H1 (cell line): ENCODE measurements around the gene ZNF397. TPM values are rescaled to one million over a fixed set of nuclear protein-coding genes. Genes with fewer than 3 reads are reported as not detected.
A peak's percentile ranks its signal among the peaks of the same experiment; 100 is the strongest.

ENCODE experiments used
- CTCF ChIA-PET: fragments of 300-600 bp; sonication (Branson Sonifier 250); formaldehyde crosslinking; loops from one replicate; lab custom pipeline; 2021; ENCODE audit not compliant: partially characterized antibody; lab: Charles Lee
- POLR2A ChIA-PET: fragments of 300-600 bp; sonication (Branson Sonifier 250); formaldehyde crosslinking; loops from one replicate; lab custom pipeline; 2021; ENCODE audit warnings: inconsistent platforms; ENCODE audit not compliant: partially characterized antibody; lab: Charles Lee
- DNase-seq, 2 experiments: peaks; one replicate each; pipeline versions ENCODE4 v3.0.0 to v3.0.0-alpha.2; 2010 to 2022; ENCODE audit warnings: low spot score in 2 of 2, low read depth in 1 of 2, mixed read lengths in 1 of 2
- FAIRE-seq: peaks from 2 replicates; lab custom pipeline; 2011; peaks lifted over from hg19 to GRCh38; lab: Jason Lieb, UNC
- H2AFZ ChIP-seq: 2 replicates; pipeline ENCODE4 v1.8.1; 2012; ENCODE audit warnings: low read length, inconsistent platforms
- H2AK5ac ChIP-seq: 2 replicates; pipeline ENCODE4 v1.6.1; 2013; ENCODE audit warnings: low read depth, low read length
- H2BK120ac ChIP-seq: replicated peaks from 2 replicates; pipeline ENCODE3; 2013; ENCODE audit warnings: low read depth, low read length, inconsistent platforms
- H2BK12ac ChIP-seq: 2 replicates; pipeline ENCODE4 v1.6.1; 2013; ENCODE audit warnings: low read depth, low read length
- H2BK15ac ChIP-seq: 2 replicates; pipeline ENCODE4 v1.6.1; 2013; ENCODE audit warnings: low read length
- H2BK20ac ChIP-seq: 2 replicates; pipeline ENCODE4 v1.6.1; 2013; ENCODE audit warnings: low read length
- H2BK5ac ChIP-seq: 2 replicates; pipeline ENCODE4 v1.6.1; 2013; ENCODE audit warnings: low read depth, low read length
- H3K14ac ChIP-seq: 2 replicates; pipeline ENCODE4 v1.6.1; 2013; ENCODE audit warnings: inconsistent platforms; ENCODE audit not compliant: insufficient read length
- H3K18ac ChIP-seq: 2 replicates; pipeline ENCODE4 v1.6.1; 2013; ENCODE audit warnings: low read length; ENCODE audit errors: extremely low read depth
- H3K23ac ChIP-seq: 2 replicates; pipeline ENCODE4 v1.6.1; 2013; ENCODE audit warnings: inconsistent platforms; ENCODE audit not compliant: insufficient read length
- H3K23me2 ChIP-seq: 2 replicates; pipeline ENCODE4 v1.6.1; 2013; ENCODE audit warnings: low read depth, low read length
- H3K27ac ChIP-seq: 2 replicates; pipeline ENCODE4 v1.6.1; 2011; ENCODE audit warnings: low read depth, low read length, inconsistent platforms
- H3K27me3 ChIP-seq, 4 experiments: replicated peaks in 1 of 4; 1 replicate in 1 of 4; 2 replicates in 3 of 4; pipeline versions ENCODE4 v1.6.1 to v1.8.1; 2011 to 2013; ENCODE audit warnings: low read length in 3 of 4, mild to moderate bottlenecking in 3 of 4, inconsistent platforms in 2 of 4, mixed read lengths in 2 of 4, moderate library complexity in 1 of 4; ENCODE audit not compliant: control insufficient read depth in 3 of 4, insufficient read depth in 3 of 4; ENCODE audit errors: extremely low read depth in 1 of 4
- H3K36me3 ChIP-seq, 4 experiments: 2 replicates each; pipeline versions ENCODE4 v1.6.1 to v1.8.1; 2011 to 2013; ENCODE audit warnings: mild to moderate bottlenecking in 4 of 4, low read length in 3 of 4, moderate library complexity in 2 of 4, control low read depth in 1 of 4, inconsistent platforms in 1 of 4; ENCODE audit not compliant: insufficient read depth in 4 of 4, control insufficient read depth in 2 of 4
- H3K4ac ChIP-seq: replicated peaks from 2 replicates; pipeline ENCODE3; 2013; ENCODE audit warnings: low read length, low read depth, mixed read lengths, inconsistent platforms; ENCODE audit not compliant: insufficient read length
- H3K4me1 ChIP-seq, 4 experiments: replicated peaks in 1 of 4; 1 replicate in 1 of 4; 2 replicates in 3 of 4; pipeline versions ENCODE4 v1.6.1 to v1.8.1; 2011 to 2013; ENCODE audit warnings: low read length in 3 of 4, inconsistent platforms in 2 of 4, mixed read lengths in 1 of 4; ENCODE audit not compliant: insufficient read depth in 4 of 4, control insufficient read depth in 3 of 4
- H3K4me2 ChIP-seq, 2 experiments: 2 replicates each; pipeline versions ENCODE4 v1.6.1 to v1.8.1; 2011 to 2013; ENCODE audit warnings: low read depth in 2 of 2, low read length in 2 of 2, control low read depth in 1 of 2, inconsistent platforms in 1 of 2, mild to moderate bottlenecking in 1 of 2; ENCODE audit not compliant: insufficient read depth in 1 of 2
- H3K4me3 ChIP-seq, 4 experiments: fragments of 200-600, 300-600 bp in 1 of 4; sonication (generic), shearing (Covaris generic), sonication (Bioruptor Twin) in 1 of 4; 2 replicates each; pipeline versions ENCODE4 v1.5.1 to v1.8.1; 2011 to 2016; ENCODE audit warnings: low read length in 4 of 4, low read depth in 3 of 4, control low read depth in 2 of 4, inconsistent platforms in 2 of 4, mild to moderate bottlenecking in 2 of 4, mixed read lengths in 1 of 4, moderate library complexity in 1 of 4; ENCODE audit not compliant: insufficient read depth in 2 of 4; ENCODE audit errors: extremely low read depth in 1 of 4
- H3K56ac ChIP-seq: replicated peaks from 2 replicates; pipeline ENCODE3; 2013; ENCODE audit warnings: low read depth, mild to moderate bottlenecking, mixed read lengths, low read length, inconsistent platforms; ENCODE audit not compliant: insufficient read length
- H3K79me1 ChIP-seq: 2 replicates; pipeline ENCODE4 v1.6.1; 2013; ENCODE audit warnings: low read depth, low read length, control low read depth
- H3K79me2 ChIP-seq, 2 experiments: 2 replicates each; pipeline versions ENCODE4 v1.6.1 to v1.8.1; 2012 to 2013; ENCODE audit warnings: low read length in 2 of 2, mild to moderate bottlenecking in 2 of 2, inconsistent platforms in 1 of 2; ENCODE audit not compliant: insufficient read depth in 2 of 2, control insufficient read depth in 1 of 2
- H3K9ac ChIP-seq, 4 experiments: replicated peaks in 1 of 4; 1 replicate in 1 of 4; 2 replicates in 3 of 4; pipeline versions ENCODE4 v1.6.1 to v1.8.1; 2011 to 2013; ENCODE audit warnings: low read depth in 3 of 4, low read length in 3 of 4, control low read depth in 2 of 4, mild to moderate bottlenecking in 2 of 4, moderate library complexity in 2 of 4, inconsistent platforms in 1 of 4; ENCODE audit errors: extremely low read depth in 1 of 4
- H3K9me3 ChIP-seq, 2 experiments: 2 replicates each; pipeline versions ENCODE4 v1.6.1 to v1.8.1; 2012 to 2013; ENCODE audit warnings: mild to moderate bottlenecking in 2 of 2, moderate library complexity in 2 of 2, control low read depth in 1 of 2, inconsistent platforms in 1 of 2, low read depth in 1 of 2, low read length in 1 of 2, mixed read lengths in 1 of 2; ENCODE audit not compliant: insufficient read depth in 2 of 2
- H4K20me1 ChIP-seq, 2 experiments: replicated peaks in 1 of 2; 2 replicates each; pipeline versions ENCODE3 to v1.8.1; 2011 to 2013; ENCODE audit warnings: inconsistent platforms in 2 of 2, low read length in 2 of 2, mild to moderate bottlenecking in 1 of 2; ENCODE audit not compliant: insufficient read depth in 2 of 2, control insufficient read depth in 1 of 2
- H4K5ac ChIP-seq: 2 replicates; pipeline ENCODE4 v1.6.1; 2013; ENCODE audit warnings: low read length, low read depth, mixed read lengths, inconsistent platforms; ENCODE audit not compliant: insufficient read length
- H4K8ac ChIP-seq: 2 replicates; pipeline ENCODE4 v1.8.0; 2013; ENCODE audit warnings: mild to moderate bottlenecking, moderate library complexity, low read length, inconsistent platforms; ENCODE audit not compliant: insufficient read depth; ENCODE audit errors: extremely low read depth
- H4K91ac ChIP-seq: replicated peaks from 2 replicates; pipeline ENCODE3; 2013; ENCODE audit warnings: low read length, mixed read lengths, inconsistent platforms; ENCODE audit not compliant: insufficient read length
- EGR1 ChIP-seq: IDR thresholded peaks from 2 replicates; pipeline ENCODE4 v1.6.1; 2011; ENCODE audit warnings: low read depth, low read length, borderline replicate concordance
- KDM4A ChIP-seq: IDR thresholded peaks from one replicate; pipeline ENCODE4 v1.7.1; 2012; ENCODE audit warnings: low read depth, mild to moderate bottlenecking, moderate library complexity, low read length, inconsistent platforms; ENCODE audit not compliant: severe bottlenecking
- KDM5A ChIP-seq: fragments of 200-600 bp; IDR thresholded peaks from 2 replicates; pipeline ENCODE4 v1.7.1; 2012; ENCODE audit warnings: mild to moderate bottlenecking, low read length, inconsistent platforms, mixed read lengths
- TCF12 ChIP-seq: IDR thresholded peaks from 2 replicates; pipeline ENCODE4 v1.6.1; 2011; ENCODE audit warnings: low read depth, mild to moderate bottlenecking, low read length
- WGBS, 2 experiments: shearing (Covaris generic) in 1 of 2; methylation state at CpG; one replicate each; pipeline versions ENCODE4 v1.1.6 to v1.1.7; 2013 to 2015; ENCODE audit warnings: low lambda C conversion rate in 2 of 2, mixed read lengths in 2 of 2, inconsistent platforms in 1 of 2, low coverage in 1 of 2, missing lambda C conversion rate in 1 of 2; ENCODE audit not compliant: insufficient replicate concordance in 2 of 2, insufficient coverage in 1 of 2, insufficient read length in 1 of 2; ENCODE audit errors: extremely low coverage in 1 of 2, missing lambda C conversion rate in 1 of 2; 5-methylcytosine and 5-hydroxymethylcytosine counted together
- polyA plus RNA-seq, 7 experiments: library from polyadenylated mRNA; depleted of rRNA in 3 of 7; stranded (reverse) in 5 of 7; unstranded in 2 of 7; fragments of >200 nt in 5 of 7; fragments of 200-250 nt in 2 of 7; gene quantifications; 1 replicate in 5 of 7; 2 replicates in 1 of 7; 4 replicates in 1 of 7; pipeline versions ENCODE4 v1.2.1 to v1.2.3, GENCODE V29; 2011 to 2013; ENCODE audit warnings: missing spikeins in 2 of 7, mixed read lengths in 2 of 7
- total RNA-seq: library from RNA; stranded (reverse); fragmentation: NEBNext Ultra II Directional; extraction: Animal tissue kit (Norgen Biotek cat#: 25700); gene quantifications from 2 replicates; pipeline ENCODE4 v1.2.1, GENCODE V29; 2021

Gene ZNF397
- total and polyA plus RNA-seq, 2 of the 8 experiments (the other 6 are each of a cell fraction or from before 2014, with no cell fraction given): 9.8 to 39.5 TPM

DNA sequence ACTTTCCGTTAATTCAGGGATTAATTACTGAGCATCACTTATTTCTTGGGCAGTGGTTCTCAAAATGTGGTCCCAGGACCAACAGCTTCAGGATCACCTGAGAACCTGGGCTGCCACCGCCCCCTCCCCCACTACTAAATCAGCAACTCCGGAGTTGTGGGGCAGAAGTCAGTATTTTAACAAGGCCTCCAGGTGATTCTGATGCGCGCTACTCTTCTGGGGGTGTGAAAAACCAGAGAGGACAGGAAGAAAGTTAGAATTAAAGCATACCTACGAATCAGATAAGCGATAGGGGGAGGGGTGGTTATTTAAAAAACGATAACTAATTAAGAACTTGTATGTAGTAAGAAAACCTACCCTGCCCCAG lies 48.9 kb downstream of the ZNF397 start:
- ChIA-PET CTCF (interaction anchor here (1.4 to 2.1 kb wide), 4 partner anchors 13 to 66 kb away, joined by 3 to 11 read pairs (median 5); no protein-coding TSS in a partner anchor), POLR2A (interaction anchor here (0.6 to 3.5 kb wide), 19 partner anchors 10 to 264 kb away, joined by 3 to 53 read pairs (median 4); partner anchors contain the start of genes ZNF24 and ZNF397)
- Histone ChIP-seq H2AFZ (peak overlapping the region; percentile 90), H2BK12ac (no peak overlapping the region), H3K4me3 (peak overlapping the region; percentile 83 to 97 (median 90)), H3K23me2 (peaks cover 9% of the 10 kb centered on the region), H2AK5ac (no peak overlapping the region), H3K4me1 (peaks cover 0 to 10% (median 0%) of the 10 kb centered on the region in 4 experiments; a peak in 2 of 7 replicates), H2BK20ac (no peak overlapping the region), H3K56ac (peak overlapping the region; percentile 74), H3K18ac (0 out of 2 replicates have a peak overlapping the region, but pooled peaks have one; percentile 24), H3K79me2 (peaks cover 0 to 52% of the 10 kb centered on the region in 2 experiments; a peak in 2 of 4 replicates), H3K36me3 (peaks cover 0 to 8% (median 2%) of the 10 kb centered on the region in 4 experiments; a peak in 4 of 8 replicates), H3K4ac (no peak overlapping the region), H4K20me1 (no peaks in the 10 kb centered on the region), H2BK15ac (no peak overlapping the region), H3K9ac (peak overlapping the region; percentile 46 to 91 (median 64)), H3K79me1 (peaks cover 11% of the 10 kb centered on the region), H3K23ac (no peak overlapping the region), H2BK5ac (peak overlapping the region; percentile 12), H3K27me3 (no peaks in the 10 kb centered on the region), H4K8ac (peak overlapping the region; percentile 6; the same call in 1 of the 2 replicates), H4K5ac (peak overlapping the region; percentile 81), H3K14ac (no peak overlapping the region), H3K4me2 (peak overlapping the region; percentile 85 to 91), H2BK120ac (no peak overlapping the region), H4K91ac (no peak overlapping the region), H3K9me3 (peaks cover 3% of the 10 kb centered on the region in 2 experiments; a peak in 3 of 4 replicates), H3K27ac (peak overlapping the region; percentile 62)
- DNase-seq (peak in 1 of 2 experiments; percentile 50), FAIRE-seq (no peak)
- no peak for TF ChIP-seq EGR1
- TF ChIP-seq KDM5A: no peak
- TF ChIP-seq TCF12: 0 out of 2 replicates have a peak, but pooled peaks have one; percentile 3
- TF ChIP-seq KDM4A: peak; percentile 38
- 1% methylated on average over 8 of the region's 8 CpGs; no CpG with 5 or more reads in 1 of the 2 experiments for WGBS, 2 experiments
